ENCODE measurements around the gene CX3CL1. TPM values are rescaled to one million over a fixed set of nuclear protein-coding genes. Genes with fewer than 3 reads are reported as not detected.

CX3CL1 gene
- total and polyA plus RNA-seq, 2 of the 4 experiments (the other 2 are of a cell fraction), result 0.18 to 0.77 TPM

DNA sequence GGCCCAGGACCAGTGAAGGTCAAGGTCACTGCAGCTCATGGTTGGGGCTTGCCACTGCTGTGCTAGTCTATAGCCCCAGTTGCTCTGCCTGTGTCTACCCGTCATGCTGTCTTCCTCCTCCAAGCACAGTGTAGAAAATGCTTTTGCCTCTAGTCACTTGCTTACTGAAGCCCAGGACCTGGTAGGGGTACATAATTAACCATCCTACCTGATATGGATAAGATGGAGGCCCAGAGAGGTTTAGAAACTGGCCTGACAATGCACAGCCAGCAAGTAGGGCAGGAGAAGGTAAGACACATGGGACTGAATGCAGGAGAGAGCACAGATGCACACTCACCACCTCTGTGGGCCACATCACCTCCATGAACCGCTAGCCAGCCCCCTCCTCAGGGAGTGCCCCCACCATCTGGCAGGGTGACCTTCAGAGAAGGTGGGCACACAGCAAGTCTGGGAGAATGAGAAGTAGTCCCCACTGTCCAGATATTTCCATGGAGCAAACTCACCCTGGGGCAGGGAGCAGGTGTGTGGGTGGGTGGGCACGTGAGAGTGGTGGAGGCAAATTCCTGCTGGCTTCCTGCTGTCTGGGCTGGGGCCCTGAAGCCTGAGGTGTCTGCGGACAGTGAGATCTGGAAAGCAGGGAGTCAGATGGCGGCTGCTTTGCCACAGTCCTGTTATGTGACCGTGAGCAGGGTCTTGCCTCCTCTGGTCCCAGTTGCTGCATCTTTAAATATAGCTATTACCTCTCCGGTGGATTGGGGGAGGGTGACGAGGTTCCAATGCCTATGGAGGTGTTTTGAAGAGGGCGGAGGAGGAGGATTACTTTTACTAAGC lies 1.0 kb downstream of the CX3CL1 start:
- Histone ChIP-seq H3K27ac (ENCODE audit: insufficient read depth, low read length) (no peak overlapping the region), H3K9ac (ENCODE audit: low read depth, low read length) (no peak overlapping the region), H4K91ac (ENCODE audit: insufficient read depth, low read depth, low read length) (no peak overlapping the region), H3K27me3 (ENCODE audit: control insufficient read depth, insufficient read depth, low read length) (peaks cover 46% of the 10 kb centered on the region), H3K79me1 (ENCODE audit: low read depth in 1 of 2, low read length in 2 of 2) (no peaks in the 10 kb centered on the region), H3K18ac (ENCODE audit: low read depth, low read length) (no peak overlapping the region), H2AFZ (replicated peaks; ENCODE audit: low read length, poor library complexity) (no peak overlapping the region), H3K23ac (ENCODE audit: low read depth, low read length) (no peak overlapping the region; the same call in 1 of the 2 replicates), H2BK5ac (ENCODE audit: low read depth, low read length, poor library complexity, severe bottlenecking) (no peak overlapping the region), H4K8ac (ENCODE audit: low read depth in 2 of 2, low read length in 2 of 2) (no peak overlapping the region), H2AK5ac (ENCODE audit: low read depth, low read length) (no peak overlapping the region), H2AK9ac (replicated peaks; ENCODE audit: low read depth, low read length, poor library complexity) (no peak overlapping the region), H3K14ac (replicated peaks; ENCODE audit: low read depth, low read length) (no peak overlapping the region), H3K4me2 (ENCODE audit: low read depth, low read length) (no peak overlapping the region), H3K56ac (ENCODE audit: extremely low read depth, insufficient read depth, low read length) (no peak overlapping the region), H2BK120ac (ENCODE audit: low read depth, low read length) (no peak overlapping the region), H3K9me3 (ENCODE audit: control insufficient read depth, insufficient read depth, low read length) (no peaks in the 10 kb centered on the region), H4K5ac (ENCODE audit: low read depth, low read length) (no peak overlapping the region), H2BK15ac (ENCODE audit: low read depth, low read length) (no peak overlapping the region), H3K4me3 (ENCODE audit: insufficient read depth, low read depth, low read length) (no peak overlapping the region), H3K4ac (ENCODE audit: low read depth, low read length) (no peak overlapping the region), H2BK20ac (ENCODE audit: low read depth, low read length) (no peak overlapping the region), H3K36me3 (ENCODE audit: control insufficient read depth, insufficient read depth, low read length) (no peaks in the 10 kb centered on the region), H3K9me1 (ENCODE audit: insufficient read depth, low read length) (no peaks in the 10 kb centered on the region), H3K4me1 (ENCODE audit: control insufficient read depth, insufficient read depth, low read length) (peaks cover 7% of the 10 kb centered on the region; the same call in 1 of the 2 replicates), H4K20me1 (ENCODE audit: insufficient read depth, low read length) (no peaks in the 10 kb centered on the region)
- ChIA-PET CTCF (no interaction called here), POLR2A (ENCODE audit: unreplicated experiment) (no interaction called here)
- DNase-seq (no peak), ATAC-seq (ENCODE audit: low read depth) (no peak)
- no peak for TF ChIP-seq FOS (IDR thresholded peaks at IDR 0.05; ENCODE audit: low read depth, low read length)
- no peak for TF ChIP-seq RAD21 (IDR thresholded peaks at IDR 0.05; ENCODE audit: low read length)
- no peak for TF ChIP-seq RCOR1 (IDR thresholded peaks at IDR 0.05; ENCODE audit: insufficient replicate concordance, low read length)
- TF ChIP-seq RFX5 (IDR thresholded peaks at IDR 0.05; ENCODE audit: low read depth, low read length), result no peak
- TF ChIP-seq, protein P1, sequence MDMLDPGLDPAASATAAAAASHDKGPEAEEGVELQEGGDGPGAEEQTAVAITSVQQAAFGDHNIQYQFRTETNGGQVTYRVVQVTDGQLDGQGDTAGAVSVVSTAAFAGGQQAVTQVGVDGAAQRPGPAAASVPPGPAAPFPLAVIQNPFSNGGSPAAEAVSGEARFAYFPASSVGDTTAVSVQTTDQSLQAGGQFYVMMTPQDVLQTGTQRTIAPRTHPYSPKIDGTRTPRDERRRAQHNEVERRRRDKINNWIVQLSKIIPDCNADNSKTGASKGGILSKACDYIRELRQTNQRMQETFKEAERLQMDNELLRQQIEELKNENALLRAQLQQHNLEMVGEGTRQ (IDR thresholded peaks at IDR 0.05; ENCODE audit: low read depth, low read length), result no peak
- no peak for TF ChIP-seq SMC3 (IDR thresholded peaks at IDR 0.05; ENCODE audit: low read depth, low read length)
- TF ChIP-seq, protein P2, sequence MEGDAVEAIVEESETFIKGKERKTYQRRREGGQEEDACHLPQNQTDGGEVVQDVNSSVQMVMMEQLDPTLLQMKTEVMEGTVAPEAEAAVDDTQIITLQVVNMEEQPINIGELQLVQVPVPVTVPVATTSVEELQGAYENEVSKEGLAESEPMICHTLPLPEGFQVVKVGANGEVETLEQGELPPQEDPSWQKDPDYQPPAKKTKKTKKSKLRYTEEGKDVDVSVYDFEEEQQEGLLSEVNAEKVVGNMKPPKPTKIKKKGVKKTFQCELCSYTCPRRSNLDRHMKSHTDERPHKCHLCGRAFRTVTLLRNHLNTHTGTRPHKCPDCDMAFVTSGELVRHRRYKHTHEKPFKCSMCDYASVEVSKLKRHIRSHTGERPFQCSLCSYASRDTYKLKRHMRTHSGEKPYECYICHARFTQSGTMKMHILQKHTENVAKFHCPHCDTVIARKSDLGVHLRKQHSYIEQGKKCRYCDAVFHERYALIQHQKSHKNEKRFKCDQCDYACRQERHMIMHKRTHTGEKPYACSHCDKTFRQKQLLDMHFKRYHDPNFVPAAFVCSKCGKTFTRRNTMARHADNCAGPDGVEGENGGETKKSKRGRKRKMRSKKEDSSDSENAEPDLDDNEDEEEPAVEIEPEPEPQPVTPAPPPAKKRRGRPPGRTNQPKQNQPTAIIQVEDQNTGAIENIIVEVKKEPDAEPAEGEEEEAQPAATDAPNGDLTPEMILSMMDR (conservative IDR thresholded peaks at IDR 0.05; ENCODE audit: low read depth, low read length), result no peak
- TF ChIP-seq MXI1 (IDR thresholded peaks at IDR 0.05; ENCODE audit: borderline replicate concordance, low read depth, low read length), result no peak
- no TSS peak for BruUV-seq (replicated peaks)
- intact Hi-C loops (cut with micrococcal nuclease) (loop anchor here (5.0 kb wide), 1 partner anchor 46 kb away; no protein-coding TSS in a partner anchor), in situ Hi-C loops (cut with MboI; ENCODE audit: low sequenced_read_pairs) (no loop called here), dilution Hi-C loops (cut with HindIII; ENCODE audit: low sequenced_read_pairs, unreplicated experiment) (no loop called here)
- WGBS, 2 experiments (ENCODE audit: extremely low coverage in 2 of 2, insufficient read length in 1 of 2), result no CpG with 5 or more reads among the region's 9 CpGs
